Transverse colon (tissue), 4 donors: ENCODE results near the gene FBXO30. TPM values are rescaled to one million over a fixed set of nuclear protein-coding genes. Genes with fewer than 3 reads are reported as not detected.

ENCODE experiments used
- DNase-seq: peaks from one replicate; pipeline ENCODE4 v3.0.0-alpha.2; 2019
- H3K27ac ChIP-seq, 4 donors: fragments of 200-600 bp; sonication (generic); 2 replicates each; pipeline ENCODE4 v1.5.1; 2016 to 2018; ENCODE audit warnings: inconsistent platforms in 4 of 4
- H3K27me3 ChIP-seq: fragments of 200-600 bp; sonication (generic); 2 replicates; pipeline ENCODE4 v1.5.1; 2017; ENCODE audit warnings: inconsistent platforms
- H3K36me3 ChIP-seq, 4 donors: fragments of 200-600 bp; sonication (generic); 2 replicates each; pipeline ENCODE4 v1.5.1; 2017 to 2019; ENCODE audit warnings: inconsistent platforms in 4 of 4
- H3K4me1 ChIP-seq, 4 donors: fragments of 200-600 bp; sonication (generic); 2 replicates each; pipeline ENCODE4 v1.5.1; 2017 to 2020; ENCODE audit warnings: inconsistent platforms in 4 of 4
- H3K4me3 ChIP-seq, 4 donors: fragments of 200-600 bp; sonication (generic); 1 replicate in 1 of 4; 2 replicates in 3 of 4; pipeline versions ENCODE4 v1.5.1 to v1.6.1; 2017 to 2019; ENCODE audit warnings: inconsistent platforms in 4 of 4
- H3K9me3 ChIP-seq, 2 donors: fragments of 200-600 bp; sonication (generic); 2 replicates each; pipeline ENCODE4 v1.5.1; 2017 to 2019; ENCODE audit warnings: inconsistent platforms in 2 of 2
- CTCF ChIP-seq, 5 experiments: fragments of 200-600 bp in 3 of 5; fragments of 450-650 bp in 2 of 5; sonication (generic) in 3 of 5; IDR thresholded peaks; 1 replicate in 2 of 5; 2 replicates in 3 of 5; pipeline ENCODE4 v1.5.1; 2016 to 2017; ENCODE audit warnings: antibody characterized with exemption in 5 of 5, inconsistent platforms in 3 of 5, mild to moderate bottlenecking in 2 of 5, moderate library complexity in 1 of 5
- EP300 ChIP-seq: sonication (generic); formaldehyde crosslinking; IDR thresholded peaks from one replicate; pipeline ENCODE4 v1.6.1; 2017; ENCODE audit warnings: antibody characterized with exemption, low read depth
- POLR2A ChIP-seq: fragments of 450-650 bp; IDR thresholded peaks from one replicate; pipeline ENCODE4 v1.6.1; 2016; ENCODE audit warnings: antibody characterized with exemption, mild to moderate bottlenecking, moderate library complexity
- POLR2AphosphoS5 ChIP-seq, 3 donors: sonication (generic); formaldehyde crosslinking; IDR thresholded peaks; one replicate each; pipeline ENCODE4 v1.6.1; 2016; ENCODE audit warnings: antibody characterized with exemption in 3 of 3
- WGBS, 2 donors: methylation state at CpG; one replicate each; pipeline ENCODE4 v1.1.5; 2018; ENCODE audit warnings: low coverage in 1 of 2; 5-methylcytosine and 5-hydroxymethylcytosine counted together
- in situ Hi-C, 4 donors: fragments of 200-750 bp; cut with MboI; loops; one replicate each; pipeline versions ENCODE4 v1.15.0 to v1.15.1; 2017; ENCODE audit warnings: low sequenced_read_pairs in 3 of 4, low pct_ligation_motif_present in 1 of 4, low pct_unique_long_range_greater_than_20kb in 1 of 4
- intact Hi-C: fragments of 100-400 bp; cut with DNase I; formaldehyde crosslinking; loops from one replicate; pipeline ENCODE4 v1.15.1; 2023; ENCODE audit warnings: low total_unique reads
- total RNA-seq, 4 donors: library from RNA; depleted of rRNA; stranded (reverse); fragments of >200 nt; gene quantifications; one replicate each; pipeline ENCODE4 v1.1.0, GENCODE V29; 2016

Gene FBXO30
- total RNA-seq, 4 donors from 2014 or later: 6.0 to 13.0 (median 9.2) TPM

- TF ChIP-seq POLR2AphosphoS5 (IDR thresholded peaks at IDR 0.05) (no peak), EP300 (no peak), POLR2A (no peak), CTCF (IDR thresholded peaks at IDR 0.05) (no peak)
- in situ Hi-C loops: no loop called here
- intact Hi-C loops: no loop called here
Measured at GRCh38 chr6:145789443-145789842, 25.2 kb downstream of the FBXO30 start.

GRCh38 chr6:145787688-145788087 lies 26.9 kb downstream of the FBXO30 start:
- TF ChIP-seq POLR2AphosphoS5 (IDR thresholded peaks at IDR 0.05): no peak
- no peak for TF ChIP-seq EP300
- TF ChIP-seq CTCF (IDR thresholded peaks at IDR 0.05): no peak
- no peak for TF ChIP-seq POLR2A
- intact Hi-C loops: no loop called here
- H3K27me3 ChIP-seq: no peaks in the 10 kb centered on the region
- WGBS, 2 donors: 94% methylated on average over 3 of the region's 3 CpGs
- H3K4me3 ChIP-seq: no peak overlapping the region
- in situ Hi-C loops: no loop called here
- no peak for DNase-seq
- peaks cover 0 to 4% of the 10 kb centered on the region in 2 donors for H3K9me3 ChIP-seq
- no peaks in the 10 kb centered on the region for H3K36me3 ChIP-seq
- H3K4me1 ChIP-seq: no peaks in the 10 kb centered on the region
- no peak overlapping the region for H3K27ac ChIP-seq

More at GRCh38 chr6:145789443-145789842, 25.2 kb downstream of the FBXO30 start:
- H3K27ac ChIP-seq: no peak overlapping the region
- no peaks in the 10 kb centered on the region for H3K27me3 ChIP-seq
- no peak overlapping the region for H3K4me3 ChIP-seq
- H3K9me3 ChIP-seq: peaks cover 0 to 4% of the 10 kb centered on the region in 2 donors
- 71 to 90% methylated on average over 1 to 3 of the region's 3 CpGs for WGBS, 2 donors
- H3K4me1 ChIP-seq: no peaks in the 10 kb centered on the region
- no peaks in the 10 kb centered on the region for H3K36me3 ChIP-seq
- no peak for DNase-seq

GRCh38 chr6:145784683-145785082 lies 29.9 kb downstream of the FBXO30 start:
- no peaks in the 10 kb centered on the region for H3K4me1 ChIP-seq
- TF ChIP-seq POLR2A: no peak
- no peak for TF ChIP-seq CTCF (IDR thresholded peaks at IDR 0.05)
- no peak for TF ChIP-seq EP300
- no peak for TF ChIP-seq POLR2AphosphoS5 (IDR thresholded peaks at IDR 0.05)
- no peak overlapping the region for H3K27ac ChIP-seq
- intact Hi-C loops: no loop called here
- H3K27me3 ChIP-seq: no peaks in the 10 kb centered on the region
- in situ Hi-C loops: no loop called here
- no peaks in the 10 kb centered on the region for H3K36me3 ChIP-seq
- 81% methylated on average over 1 of the region's 1 CpG; no CpG with 5 or more reads in 1 of the 2 donors for WGBS, 2 donors
- H3K9me3 ChIP-seq: no peaks in the 10 kb centered on the region
- DNase-seq: no peak
- H3K4me3 ChIP-seq: no peak overlapping the region

GRCh38 chr6:145783796-145784195 lies 30.8 kb downstream of the FBXO30 start:
- WGBS, 2 donors: 85 to 93% methylated on average over 5 of the region's 5 CpGs
- H3K4me1 ChIP-seq: no peaks in the 10 kb centered on the region

GRCh38 chr6:145772846-145773245 lies 41.7 kb downstream of the FBXO30 start:
- Histone ChIP-seq H3K27me3 (no peaks in the 10 kb centered on the region), H3K27ac (no peak overlapping the region), H3K36me3 (no peaks in the 10 kb centered on the region), H3K9me3 (no peaks in the 10 kb centered on the region), H3K4me1 (no peaks in the 10 kb centered on the region), H3K4me3 (no peak overlapping the region)
- in situ Hi-C loops: no loop called here
- WGBS, 2 donors: 73 to 82% methylated on average over 1 of the region's 1 CpG
- TF ChIP-seq POLR2AphosphoS5 (IDR thresholded peaks at IDR 0.05) (no peak), CTCF (IDR thresholded peaks at IDR 0.05) (no peak), POLR2A (no peak), EP300 (no peak)
- intact Hi-C loops: no loop called here
- no peak for DNase-seq

More at GRCh38 chr6:145783796-145784195, 30.8 kb downstream of the FBXO30 start:
- no peak overlapping the region for H3K4me3 ChIP-seq
- in situ Hi-C loops (no loop called here), intact Hi-C loops (no loop called here)
- H3K9me3 ChIP-seq: no peaks in the 10 kb centered on the region
- TF ChIP-seq POLR2A (no peak), POLR2AphosphoS5 (IDR thresholded peaks at IDR 0.05) (no peak)
- no peak for DNase-seq
- no peak overlapping the region for H3K27ac ChIP-seq
- H3K36me3 ChIP-seq: no peaks in the 10 kb centered on the region
- no peaks in the 10 kb centered on the region for H3K27me3 ChIP-seq
